Inferior parietal cortex (tissue), 1 donor: ENCODE measurements around the gene KIF5C.

Experiments used
- DNase-seq: peaks from one replicate; pipeline ENCODE4 v3.0.0-alpha.2; 2016; ENCODE audit errors: extremely low spot score

The KIF5C gene

GRCh38 chr2:149075853-149076252 lies 200.8 kb downstream of the KIF5C start:
- no peak for DNase-seq
